Measurements from ENCODE around the gene TNRC6A. TPM values are rescaled to one million over a fixed set of nuclear protein-coding genes. Genes with fewer than 3 reads are reported as not detected.
"Not testable (repeated sequence)": the region's sequence is repeated elsewhere in the genome, so short reads cannot be mapped to it uniquely, and the experiment has no call there.

Gene TNRC6A
- total RNA-seq, 1 donor from 2014 or later = 49.6 TPM

DNA sequence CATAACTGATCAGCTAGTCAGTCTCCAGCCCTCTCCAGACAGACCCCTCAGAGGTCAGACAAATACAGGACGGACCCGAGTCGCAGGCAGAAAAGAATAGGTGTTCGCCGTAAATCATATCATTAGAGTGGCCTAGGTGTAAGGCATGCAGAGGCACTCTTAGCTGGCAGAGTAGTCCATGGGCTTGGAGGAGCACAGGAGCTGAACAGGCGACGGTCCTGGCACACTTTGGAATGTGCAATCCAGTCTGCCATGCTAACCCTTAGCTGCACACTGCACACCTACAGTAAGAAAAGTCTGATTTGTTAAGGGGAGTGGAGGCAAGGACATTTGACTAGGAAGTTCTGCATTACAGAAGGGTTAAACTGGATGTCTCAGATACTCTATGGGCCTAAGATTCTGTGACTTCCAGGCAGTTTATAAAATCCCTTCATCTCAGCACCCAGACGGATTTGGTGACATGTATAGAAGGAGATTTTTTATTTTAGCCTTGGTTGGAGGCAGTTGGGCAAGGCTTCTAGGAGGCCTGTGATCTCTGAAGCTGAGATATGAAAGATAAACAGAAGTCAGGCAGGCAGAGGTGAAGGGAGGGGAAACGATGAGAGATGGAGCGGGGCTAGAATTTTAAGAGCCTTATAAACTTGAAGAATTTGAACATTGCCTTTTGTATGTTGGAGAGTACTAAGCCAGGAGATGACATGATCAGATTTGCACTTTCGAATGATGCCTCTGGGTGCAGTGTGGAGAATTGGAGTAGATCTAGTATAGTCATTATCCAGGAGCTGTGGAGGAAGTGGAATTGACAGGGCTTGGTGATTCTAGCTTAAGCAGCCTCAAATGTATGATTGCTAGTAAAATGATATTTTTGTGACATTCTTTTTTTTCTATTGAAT lies 81.7 kb downstream of the TNRC6A start:
- intact Hi-C loops (cut with micrococcal nuclease) = no loop called here

DNA sequence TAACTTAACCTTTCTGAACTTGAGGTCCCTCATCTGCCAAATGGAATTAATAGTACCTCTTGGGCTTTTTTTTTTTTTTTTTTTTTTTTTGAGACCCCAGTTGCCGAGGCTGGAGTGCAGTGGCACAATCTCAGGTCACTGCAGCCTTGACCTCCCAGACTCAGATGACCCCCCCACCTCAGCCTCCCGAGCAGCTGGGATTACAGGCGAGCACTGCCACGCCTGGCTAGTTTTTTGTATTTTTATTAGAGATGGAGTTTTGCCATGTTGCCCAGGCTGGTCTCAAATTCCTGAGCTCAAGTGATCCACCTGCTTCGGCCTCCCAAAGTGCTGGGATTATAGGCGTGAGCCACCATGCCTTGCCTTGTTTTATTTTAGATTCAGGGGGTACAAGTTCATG lies 83.4 kb downstream of the TNRC6A start:
- intact Hi-C loops (cut with micrococcal nuclease) = not testable (repeated sequence)

DNA sequence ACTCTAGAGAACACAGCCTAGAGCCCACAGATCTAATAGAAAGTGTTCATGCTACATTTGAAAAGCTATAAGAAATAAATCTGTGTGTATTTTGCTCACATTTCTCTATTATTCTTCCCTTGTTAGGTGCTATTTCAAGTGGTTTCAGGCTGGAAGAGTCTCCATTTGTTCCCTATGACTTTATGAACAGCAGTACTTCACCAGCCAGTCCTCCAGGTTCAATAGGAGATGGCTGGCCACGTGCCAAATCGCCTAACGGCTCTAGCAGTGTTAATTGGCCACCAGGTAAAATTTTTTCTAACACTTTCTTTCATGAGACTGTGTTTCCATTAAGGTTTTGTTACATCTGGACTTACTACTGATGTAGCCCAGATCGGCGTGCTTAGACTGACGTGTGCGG lies 85.6 kb downstream of the TNRC6A start:
- intact Hi-C loops (cut with micrococcal nuclease) = no loop called here

DNA sequence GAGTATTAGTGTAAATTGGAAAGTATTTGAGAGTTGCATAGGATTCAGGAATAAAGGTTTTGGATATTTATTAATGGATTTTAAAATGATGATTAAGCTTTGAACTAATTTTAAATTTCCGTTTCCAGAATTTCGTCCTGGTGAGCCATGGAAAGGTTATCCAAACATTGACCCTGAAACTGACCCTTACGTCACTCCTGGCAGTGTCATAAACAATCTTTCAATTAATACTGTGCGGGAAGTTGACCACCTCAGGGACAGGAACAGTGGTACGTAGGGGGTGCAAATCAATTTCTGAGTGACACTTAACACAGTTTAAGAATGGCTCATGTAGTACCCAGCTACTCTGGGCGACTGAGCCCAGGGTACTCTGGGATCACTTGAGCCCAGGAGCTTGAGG lies 87.2 kb downstream of the TNRC6A start:
- intact Hi-C loops (cut with micrococcal nuclease) = no loop called here

DNA sequence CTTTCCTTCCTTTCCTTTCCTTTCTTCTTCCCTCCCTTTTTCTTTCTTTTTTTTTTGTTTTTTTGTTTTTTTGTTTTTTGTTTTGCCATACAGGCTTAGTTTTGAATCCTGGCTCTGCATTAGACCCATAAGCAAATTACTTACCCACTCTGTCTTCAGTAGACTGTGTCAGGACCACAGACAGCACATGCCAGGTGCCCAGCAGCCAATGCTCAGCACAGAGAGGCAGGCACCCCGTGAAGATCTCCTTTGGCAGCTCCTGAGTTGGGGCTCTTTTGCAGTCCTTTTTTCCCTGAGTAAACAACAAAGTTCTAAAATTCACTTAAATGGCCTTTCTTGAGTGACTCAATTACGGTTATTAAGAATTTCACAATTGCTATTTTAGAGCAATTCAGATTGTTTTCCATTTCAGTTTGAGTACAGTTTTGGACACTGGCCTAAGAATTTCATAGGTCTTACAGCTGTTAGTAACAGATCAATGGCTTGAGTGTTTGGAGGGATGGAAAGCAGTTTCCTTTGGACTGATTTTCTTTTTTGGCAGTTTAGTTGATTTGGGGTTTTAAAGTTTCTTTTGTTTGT lies 90.1 kb downstream of the TNRC6A start:
- intact Hi-C loops (cut with micrococcal nuclease) = no loop called here

DNA sequence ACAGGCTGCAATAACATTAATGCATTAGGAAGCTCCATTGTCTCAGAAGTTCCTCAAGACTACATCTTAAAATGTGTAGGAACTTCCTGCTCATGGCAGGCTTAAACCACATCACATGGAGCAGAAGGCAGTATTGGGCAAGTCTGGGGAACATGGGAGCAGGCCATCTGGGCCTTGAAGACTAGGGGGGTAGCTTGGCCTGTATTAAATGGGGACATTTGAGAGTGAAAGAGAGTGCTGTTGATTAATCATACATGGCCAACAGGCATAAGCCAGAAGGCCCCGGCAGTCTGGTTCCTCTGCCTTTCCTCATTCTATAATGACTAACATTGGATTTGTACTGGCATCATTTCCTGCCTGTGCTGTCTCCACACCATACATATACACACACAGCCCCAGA lies 91.1 kb downstream of the TNRC6A start:
- intact Hi-C loops (cut with micrococcal nuclease) = no loop called here

DNA sequence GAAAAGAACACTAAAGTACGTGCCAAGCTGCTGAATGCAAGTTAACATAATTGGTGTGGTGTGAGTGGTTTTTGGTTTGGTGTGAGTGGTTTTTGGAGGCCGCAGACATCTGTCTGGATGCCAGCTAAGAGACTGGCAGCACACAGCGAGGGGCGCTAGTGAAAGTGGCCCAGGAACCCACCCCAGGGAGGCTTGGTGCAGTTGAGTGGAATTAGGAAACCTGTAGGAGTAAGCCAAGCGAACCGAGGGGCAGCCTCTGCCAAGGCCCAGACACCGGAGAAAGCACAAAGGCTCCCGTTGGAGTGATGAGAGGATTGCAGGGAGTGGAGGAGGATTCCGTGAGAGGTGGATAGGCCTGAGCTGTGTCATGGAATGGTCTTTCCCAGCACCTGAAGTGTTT lies 91.7 kb downstream of the TNRC6A start:
- intact Hi-C loops (cut with micrococcal nuclease) = no loop called here

DNA sequence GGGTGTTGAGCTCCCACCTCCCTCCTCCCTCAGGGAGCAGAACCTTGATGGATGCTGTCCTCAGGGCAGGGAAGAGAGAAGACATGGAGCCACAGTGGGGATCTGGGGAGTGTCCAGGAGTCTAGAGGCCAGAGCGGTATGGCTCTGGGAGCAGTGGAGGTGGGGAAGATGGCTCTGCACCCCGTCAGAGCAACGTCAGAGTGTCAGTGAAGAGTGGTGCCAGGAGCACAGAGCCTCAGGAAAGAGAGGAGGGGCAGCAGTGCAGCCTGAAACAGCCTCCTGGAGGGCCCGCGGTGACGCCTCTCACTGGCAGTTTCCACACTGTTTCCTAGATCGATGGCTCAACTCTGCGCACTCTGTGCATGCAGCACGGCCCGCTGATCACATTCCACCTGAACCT lies 93.1 kb downstream of the TNRC6A start:
- intact Hi-C loops (cut with micrococcal nuclease) = no loop called here

DNA sequence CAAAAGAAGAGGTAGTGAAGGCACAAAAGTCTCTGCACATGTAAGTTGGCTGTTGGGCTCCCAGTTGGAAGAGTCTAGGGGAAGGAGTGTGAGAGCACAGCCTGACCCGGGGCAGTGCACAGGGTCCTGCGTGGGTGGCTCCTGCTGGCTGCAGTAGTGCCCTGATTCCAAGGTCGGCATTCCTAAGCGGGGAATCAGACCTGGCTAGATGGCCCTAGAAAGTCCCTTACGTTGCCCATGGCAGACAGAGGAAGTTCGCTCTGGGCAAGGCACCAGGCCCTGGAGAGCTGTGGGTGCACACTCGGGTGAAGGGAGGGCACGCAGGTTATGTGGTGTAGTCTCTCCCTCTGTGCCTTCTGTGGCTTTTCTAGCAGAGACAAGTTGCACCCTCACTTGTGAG lies 93.5 kb downstream of the TNRC6A start:
- intact Hi-C loops (cut with micrococcal nuclease) = no loop called here

DNA sequence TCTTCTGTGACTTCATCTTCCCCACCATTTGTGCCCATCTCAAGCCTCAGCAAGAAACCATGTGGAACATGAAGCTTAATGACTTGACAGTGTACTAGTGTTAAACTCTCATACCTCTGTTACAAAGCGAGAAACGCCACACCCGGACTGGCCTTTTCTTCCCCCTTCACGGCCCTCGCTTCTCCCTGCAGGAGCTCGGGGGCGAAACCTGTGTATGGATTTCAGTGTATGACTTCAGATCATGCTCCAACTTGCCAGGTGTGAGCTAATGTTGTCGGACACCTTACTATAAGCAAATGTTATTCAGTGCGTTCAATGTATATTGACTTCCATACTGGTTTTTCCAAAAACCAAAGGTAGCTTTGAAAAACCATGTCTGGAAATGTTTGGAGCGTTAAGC lies 96.2 kb downstream of the TNRC6A start:
- intact Hi-C loops (cut with micrococcal nuclease) = no loop called here

DNA sequence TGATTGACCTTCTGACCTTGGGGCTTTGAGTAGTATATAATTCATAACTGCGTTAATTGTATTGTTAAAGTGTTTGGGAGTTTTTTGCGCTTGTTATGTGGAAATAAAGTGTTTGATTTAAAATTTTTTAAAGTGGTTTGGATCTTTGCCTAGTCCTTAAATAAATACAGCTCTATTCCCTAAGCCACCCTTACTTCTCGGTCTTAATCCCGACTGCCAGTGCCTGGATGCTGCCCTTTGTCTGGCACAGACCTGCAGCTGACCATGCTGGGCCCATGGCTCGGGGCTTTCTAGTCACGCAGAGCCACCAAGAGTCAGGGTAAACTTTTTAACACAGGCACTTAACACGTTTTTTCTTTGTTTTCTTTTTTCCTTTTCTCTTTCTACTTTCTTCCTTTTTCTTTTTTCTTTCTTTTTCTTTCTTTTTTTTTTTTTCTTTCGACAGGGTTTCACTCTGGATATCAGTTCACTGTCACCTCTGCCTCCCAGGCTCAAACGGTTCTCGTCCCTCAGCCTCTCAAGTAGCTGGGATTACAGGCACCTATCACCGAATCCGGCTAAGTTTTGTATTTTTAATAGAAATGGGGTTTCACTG lies 96.7 kb downstream of the TNRC6A start:
- intact Hi-C loops (cut with micrococcal nuclease) = no loop called here

DNA sequence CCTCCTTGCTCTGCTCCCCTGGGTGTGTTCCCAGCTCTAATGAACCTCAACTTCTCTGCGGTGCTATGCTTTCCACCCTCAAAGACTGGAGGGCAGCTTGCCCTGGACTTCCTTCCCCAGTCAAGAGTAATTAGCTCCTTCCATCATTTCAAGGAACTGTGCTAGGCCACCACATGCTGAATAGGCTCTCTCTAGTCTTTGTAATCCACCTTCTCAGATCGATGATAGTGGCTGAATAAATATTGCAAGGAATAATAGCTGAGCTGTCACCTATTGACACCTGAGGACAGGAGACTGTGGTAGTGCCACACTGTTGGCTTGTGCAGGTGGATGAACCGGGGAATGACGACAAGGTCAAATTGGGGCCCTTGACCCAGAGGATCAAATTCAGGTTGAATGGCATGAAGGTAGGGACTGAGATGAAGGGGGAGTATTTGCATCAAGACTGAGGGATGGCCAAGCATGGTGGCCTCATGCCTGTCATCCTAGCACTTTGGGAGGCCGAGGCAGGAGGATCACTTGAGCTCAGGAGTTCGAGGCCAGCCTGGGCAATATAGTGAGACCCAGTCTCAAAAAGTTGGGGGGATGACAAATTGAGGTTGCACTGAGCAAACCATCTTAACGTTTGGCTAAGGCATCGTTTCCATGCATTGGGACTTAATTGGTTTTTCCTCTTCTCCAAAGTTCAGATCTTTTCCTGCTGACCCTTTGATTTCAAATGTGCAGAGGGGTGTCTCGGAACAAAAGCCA lies 97.5 kb downstream of the TNRC6A start:
- intact Hi-C loops (cut with micrococcal nuclease) = no loop called here

DNA sequence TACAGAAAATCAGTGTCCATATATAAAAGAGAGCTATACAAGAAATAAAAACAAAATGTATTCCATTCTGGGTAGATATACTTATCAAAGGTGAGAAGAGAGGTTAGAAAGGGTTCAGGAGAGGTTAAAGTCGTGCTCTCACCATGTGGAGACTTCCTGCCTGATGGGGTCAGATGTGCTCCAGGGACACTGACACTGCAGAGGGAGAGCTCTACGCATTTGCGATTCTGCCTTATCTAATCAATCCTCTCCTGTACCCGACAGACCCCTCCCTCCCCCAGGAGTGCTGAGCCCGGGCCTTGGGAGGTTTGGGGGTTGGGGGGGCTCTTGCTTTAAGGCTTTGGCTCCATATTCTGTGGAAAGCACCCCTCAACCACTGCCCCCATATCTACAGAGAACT lies 99.7 kb downstream of the TNRC6A start:
- intact Hi-C loops (cut with micrococcal nuclease) = no loop called here

DNA sequence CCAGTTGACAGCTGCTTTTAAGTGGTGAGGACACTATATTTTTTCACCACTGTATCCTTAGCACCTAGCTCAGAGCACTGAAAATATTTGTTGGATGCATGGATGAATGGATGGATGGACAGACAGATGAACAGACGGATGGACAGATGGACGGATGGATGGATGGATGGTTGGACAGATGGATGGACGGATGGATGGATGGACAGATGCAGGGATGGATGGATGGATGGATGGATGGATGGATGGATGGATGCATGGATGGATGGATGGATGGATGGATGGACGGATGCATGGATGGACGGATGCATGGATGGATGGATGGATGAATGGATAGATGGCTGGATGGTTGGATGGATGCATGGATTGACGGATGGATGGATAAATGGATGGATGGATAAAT lies 103.9 kb downstream of the TNRC6A start:
- intact Hi-C loops (cut with micrococcal nuclease) = no loop called here

DNA sequence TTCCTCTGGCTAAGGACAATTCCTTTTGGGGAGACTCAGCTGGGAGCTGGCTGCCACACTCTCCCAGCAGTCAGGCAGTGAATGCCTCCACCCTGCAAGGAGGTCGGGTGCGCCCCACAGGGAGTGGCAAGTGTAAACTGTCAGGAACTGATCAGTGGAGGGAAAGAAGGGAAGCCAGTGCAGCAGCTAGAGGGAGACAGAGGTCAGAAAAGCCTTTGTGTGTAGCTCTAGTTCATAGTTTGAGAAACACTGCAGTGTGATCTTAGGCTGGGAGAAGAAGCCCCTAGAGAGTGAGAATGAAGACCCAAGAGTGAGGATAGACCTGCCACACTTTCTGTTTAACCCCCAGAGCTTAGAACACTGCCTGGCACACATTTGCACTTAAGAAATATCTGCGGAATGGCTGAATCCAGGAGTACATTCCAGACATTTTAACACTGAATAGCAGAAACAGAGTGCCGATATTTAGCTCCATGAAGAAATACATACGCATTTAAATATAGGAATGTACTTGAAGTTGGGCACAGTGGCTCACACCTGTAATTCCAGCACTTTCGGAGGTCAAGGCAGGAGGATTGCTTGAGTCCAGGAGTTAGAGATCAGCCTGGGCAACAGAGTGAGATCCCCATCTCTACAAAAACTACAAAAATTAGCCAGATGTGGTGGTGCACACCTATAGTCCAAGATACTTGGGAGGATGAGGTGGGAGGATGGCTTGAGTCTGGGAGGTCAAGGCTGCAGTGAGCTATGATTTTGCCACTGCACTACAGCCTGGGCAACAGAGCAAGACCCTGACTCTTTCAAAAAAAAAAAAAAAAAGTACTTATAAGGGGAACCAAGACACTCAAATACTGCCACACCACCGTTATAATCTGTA lies 105.2 kb downstream of the TNRC6A start:
- intact Hi-C loops (cut with micrococcal nuclease) = no loop called here

DNA sequence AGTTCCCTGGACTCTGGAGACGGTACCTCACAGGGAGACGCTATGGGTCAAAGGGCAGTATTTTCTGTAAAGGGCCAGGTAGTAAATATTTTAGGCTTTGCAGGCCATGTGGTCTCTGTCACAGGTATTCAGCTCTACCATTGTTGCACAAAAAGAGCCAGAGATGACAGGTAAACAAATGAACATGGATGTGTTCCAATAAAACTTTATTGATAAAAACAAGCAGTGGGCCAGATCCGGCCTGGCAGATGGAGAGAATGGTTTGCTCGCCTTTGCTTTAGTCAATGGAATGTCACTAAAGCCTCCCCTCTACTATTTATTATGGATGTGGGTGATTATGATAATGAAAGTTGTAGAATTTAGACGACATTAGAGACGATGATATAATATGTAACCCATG lies 107.4 kb downstream of the TNRC6A start:
- intact Hi-C loops (cut with micrococcal nuclease) = no loop called here

DNA sequence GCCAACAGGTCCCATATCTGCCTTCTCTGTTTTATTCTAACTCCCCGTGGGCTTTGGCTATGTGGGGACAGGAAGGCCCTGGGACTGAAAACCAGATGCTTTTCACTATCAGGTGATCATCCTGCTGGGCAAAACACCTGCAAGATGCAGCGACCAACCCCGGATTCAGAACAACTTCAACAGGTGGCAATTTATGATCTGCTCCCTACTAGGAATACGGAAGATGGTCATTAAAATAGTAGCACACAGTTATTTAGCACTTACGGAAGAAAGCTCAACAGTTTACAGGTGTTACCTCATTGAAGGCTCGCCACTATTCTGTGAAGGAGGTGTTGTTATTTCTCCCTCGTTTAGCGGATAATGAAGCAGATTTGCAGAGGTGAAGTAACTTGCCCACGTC lies 108.5 kb downstream of the TNRC6A start:
- intact Hi-C loops (cut with micrococcal nuclease) = no loop called here

DNA sequence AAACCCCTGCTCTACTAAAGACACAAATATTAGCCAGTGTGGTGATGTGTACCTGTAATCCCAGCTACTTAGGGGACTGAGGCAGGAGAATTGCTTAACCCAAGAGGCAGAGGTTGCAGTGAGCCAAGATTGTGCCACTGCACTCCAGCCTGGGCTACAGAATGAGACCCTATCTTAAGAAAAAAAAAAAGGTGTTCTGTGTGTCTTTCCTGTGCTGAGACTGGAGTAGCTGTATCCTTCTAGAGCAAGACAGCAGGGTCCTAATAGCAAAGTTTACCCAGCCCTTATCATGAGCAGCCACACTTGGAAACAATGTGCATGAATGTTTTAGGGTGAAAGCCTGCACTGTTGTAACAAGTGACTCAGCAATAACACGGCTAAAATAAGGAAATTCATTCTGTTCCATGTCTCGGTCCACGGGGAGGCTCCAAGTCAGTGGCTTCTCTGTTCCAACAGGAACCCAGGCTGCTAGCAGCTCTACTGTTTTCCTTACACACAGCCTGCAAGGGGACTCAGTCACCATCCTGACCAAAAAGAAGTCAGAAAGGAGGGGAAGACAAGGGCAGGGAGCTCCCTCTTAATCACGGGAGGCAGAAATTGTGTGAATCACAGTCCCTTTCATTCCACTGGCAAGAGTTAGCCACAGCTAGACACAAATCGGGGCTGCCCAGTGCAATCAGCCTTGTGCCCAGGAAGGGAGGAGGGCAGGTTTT lies 109.3 kb downstream of the TNRC6A start:
- intact Hi-C loops (cut with micrococcal nuclease) = no loop called here

DNA sequence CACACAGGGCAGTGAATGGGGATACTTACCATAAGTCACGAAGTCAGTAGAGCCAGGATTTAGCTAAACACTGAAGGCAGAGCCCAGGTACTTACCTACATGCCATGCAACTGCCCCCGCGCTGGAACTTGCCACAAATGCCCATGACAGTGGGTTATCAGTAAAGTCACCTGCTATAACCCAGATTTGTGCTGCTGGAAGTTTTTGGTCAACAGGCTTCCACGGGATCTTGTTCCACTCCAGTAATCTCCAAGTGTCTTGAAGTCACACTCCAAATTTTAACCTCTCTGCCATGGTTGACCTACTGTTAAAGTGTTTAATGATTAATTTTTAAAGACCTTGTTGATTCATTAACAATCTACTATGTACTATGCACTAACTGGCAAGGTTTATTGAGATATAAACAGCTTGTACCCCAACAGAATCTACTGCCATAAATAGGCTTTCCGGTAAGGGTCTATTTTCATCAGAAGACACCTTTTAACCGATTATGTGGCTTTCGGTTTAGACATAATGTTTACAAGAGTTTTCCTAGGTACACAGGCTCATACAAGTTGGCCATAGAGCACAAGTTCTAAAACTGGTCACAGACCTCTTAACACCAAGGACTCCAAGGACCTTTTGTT lies 110.0 kb downstream of the TNRC6A start:
- intact Hi-C loops (cut with micrococcal nuclease) = no loop called here

DNA sequence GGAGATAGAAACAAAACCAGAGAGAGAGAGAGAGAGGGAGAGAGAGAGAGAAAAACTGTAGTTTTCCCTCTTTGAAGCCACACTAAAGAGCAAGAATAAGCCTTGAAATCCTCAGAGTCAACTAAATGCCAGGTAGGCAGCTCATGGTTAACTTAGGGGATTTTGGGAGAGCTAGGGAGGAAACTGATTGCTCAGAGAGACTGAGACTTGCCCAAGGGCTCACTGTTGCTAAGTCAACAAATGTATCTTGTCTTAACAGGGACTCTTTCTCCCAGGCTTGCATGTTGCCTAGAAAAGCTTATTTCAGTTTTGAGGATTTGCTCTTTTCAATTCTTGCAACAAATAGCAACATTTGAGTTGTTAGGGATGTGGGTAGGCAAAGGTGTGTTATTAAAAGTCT lies 111.8 kb downstream of the TNRC6A start:
- intact Hi-C loops (cut with micrococcal nuclease) = no loop called here
